Kidney (tissue), 14 donors: Measurements from ENCODE around the gene NOX4. TPM values are rescaled to one million over a fixed set of nuclear protein-coding genes. Genes with fewer than 3 reads are reported as not detected.
"Not testable (repeated sequence)": the region's sequence is repeated elsewhere in the genome, so short reads cannot be mapped to it uniquely, and the experiment has no call there.

Experiments used
- DNase-seq, 5 donors: peaks; one replicate each; pipeline ENCODE4 v3.0.0-alpha.2; 2013 to 2020
- FAIRE-seq: peaks from 2 replicates; lab custom pipeline; 2012; peaks lifted over from hg19 to GRCh38; lab: Jason Lieb, UNC
- H3K27ac ChIP-seq, 2 donors: one replicate each; pipeline ENCODE4 v1.7.0; 2013; ENCODE audit warnings: low read depth in 2 of 2, low read length in 2 of 2, inconsistent platforms in 1 of 2
- H3K27me3 ChIP-seq: one replicate; pipeline ENCODE4 v1.7.1; 2013; ENCODE audit warnings: low read length, inconsistent platforms; ENCODE audit not compliant: control insufficient read depth, insufficient read depth
- H3K36me3 ChIP-seq, 3 donors: one replicate each; pipeline versions ENCODE4 v1.7.0 to v1.7.1; 2013; ENCODE audit warnings: low read length in 3 of 3, control low read depth in 1 of 3, inconsistent platforms in 1 of 3; ENCODE audit not compliant: insufficient read depth in 3 of 3, control insufficient read depth in 2 of 3
- H3K4me1 ChIP-seq, 3 donors: one replicate each; pipeline versions ENCODE4 v1.7.0 to v1.7.1; 2013; ENCODE audit warnings: low read length in 3 of 3, inconsistent platforms in 1 of 3, low read depth in 1 of 3; ENCODE audit not compliant: control insufficient read depth in 2 of 3, insufficient read depth in 2 of 3
- H3K4me3 ChIP-seq, 3 donors: one replicate each; pipeline versions ENCODE4 v1.7.0 to v1.8.1; 2013; ENCODE audit warnings: low read length in 3 of 3, control low read depth in 1 of 3, inconsistent platforms in 1 of 3
- H3K9ac ChIP-seq, 3 donors: one replicate each; pipeline versions ENCODE4 v1.7.0 to v1.7.1; 2013; ENCODE audit warnings: low read length in 3 of 3, control low read depth in 1 of 3, inconsistent platforms in 1 of 3
- H3K9me3 ChIP-seq, 3 donors: one replicate each; pipeline versions ENCODE4 v1.7.0 to v1.7.1; 2013; ENCODE audit warnings: low read length in 3 of 3, control low read depth in 1 of 3, inconsistent platforms in 1 of 3; ENCODE audit not compliant: control insufficient read depth in 2 of 3, insufficient read depth in 1 of 3
- CTCF ChIP-seq: IDR thresholded peaks from 3 replicates; pipeline ENCODE4 v1.5.1; 2012; ENCODE audit warnings: mild to moderate bottlenecking, moderate library complexity, borderline replicate concordance; ENCODE audit not compliant: insufficient read depth; ENCODE audit errors: extremely low read depth
- intact Hi-C: fragments of 100-400 bp; cut with DNase I; formaldehyde crosslinking; loops from one replicate; pipeline ENCODE4 v1.11.1; 2022
- polyA plus RNA-seq: library from polyadenylated mRNA; stranded (reverse); fragments of 350-450 nt; fragmentation: Illumina TruSeq; extraction: RNeasy Lipid Tissue Mini Kit (QIAGEN cat#74804); gene quantifications from one replicate; pipeline ENCODE4 v1.2.3, GENCODE V29; 2014; ENCODE audit warnings: low read depth, low replicate concordance; ENCODE audit not compliant: insufficient read depth
- total RNA-seq: library from RNA; stranded (reverse); fragmentation: NEBNext Ultra II Directional; extraction: Animal tissue kit (Norgen Biotek cat#: 25700); gene quantifications from one replicate; pipeline ENCODE4 v1.2.1, GENCODE V29; 2021
- donor health status: control.
- donor health status: control.
- donor health status: control.
- donor health status: control.
- donor health status: control.
- donor health status: DM: yes; HTN: yes; CAD: no.
- donor health status: Normal renal cell carcinoma (clear cell type).

Gene NOX4
- total and polyA plus RNA-seq, 2 donors from 2014 or later = 13.0 to 370 TPM

DNA sequence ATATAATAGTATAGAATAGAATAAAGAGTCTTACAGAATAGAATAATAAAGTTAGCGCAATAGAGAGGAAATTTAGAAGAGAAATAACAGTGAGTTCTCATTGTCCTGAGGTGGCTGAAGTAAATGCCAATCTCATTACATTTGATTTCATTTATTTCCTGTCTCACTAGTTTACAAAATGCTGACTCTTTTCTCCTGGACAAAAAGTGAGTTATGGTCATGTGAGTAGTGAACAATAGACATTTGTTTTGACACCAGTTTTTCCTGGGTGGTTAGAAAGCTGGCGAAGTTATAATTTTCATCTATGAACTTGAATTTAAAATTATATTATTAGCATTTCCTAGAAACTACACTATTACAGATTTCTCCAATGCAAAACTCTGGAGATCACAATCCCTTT is 169.8 kb downstream of the NOX4 start:
- Histone ChIP-seq H3K4me1 (no peaks in the 10 kb centered on the region), H3K27me3 (no peaks in the 10 kb centered on the region), H3K9ac (no peak overlapping the region), H3K27ac (no peak overlapping the region), H3K9me3 (no peaks in the 10 kb centered on the region), H3K36me3 (peaks cover 0 to 3% (median 0%) of the 10 kb centered on the region in 3 donors), H3K4me3 (no peak overlapping the region)
- TF ChIP-seq CTCF = no peak
- DNase-seq (no peak), FAIRE-seq (no peak)
- intact Hi-C loops = no loop called here

- intact Hi-C loops, FAIRE-seq: not testable (repeated sequence)
Measured at GRCh38 chr11:89310607-89311006, 180.6 kb downstream of the NOX4 start.

GRCh38 chr11:89309321-89309985 is 181.7 kb downstream of the NOX4 start:
- H3K4me3 ChIP-seq, H3K9ac ChIP-seq, FAIRE-seq, H3K4me1 ChIP-seq, DNase-seq, H3K36me3 ChIP-seq, H3K9me3 ChIP-seq, H3K27ac ChIP-seq, intact Hi-C loops, H3K27me3 ChIP-seq: not testable (repeated sequence)

More at GRCh38 chr11:89310607-89311006, 180.6 kb downstream of the NOX4 start:
- not testable (repeated sequence) for DNase-seq, H3K27me3 ChIP-seq, H3K9ac ChIP-seq, H3K9me3 ChIP-seq, H3K4me1 ChIP-seq, H3K36me3 ChIP-seq, H3K27ac ChIP-seq, H3K4me3 ChIP-seq

GRCh38 chr11:89308272-89308671 is 182.9 kb downstream of the NOX4 start:
- H3K36me3 ChIP-seq, DNase-seq, FAIRE-seq, H3K27me3 ChIP-seq, H3K4me1 ChIP-seq, intact Hi-C loops, H3K27ac ChIP-seq, H3K9ac ChIP-seq, H3K9me3 ChIP-seq, H3K4me3 ChIP-seq: not testable (repeated sequence)

DNA sequence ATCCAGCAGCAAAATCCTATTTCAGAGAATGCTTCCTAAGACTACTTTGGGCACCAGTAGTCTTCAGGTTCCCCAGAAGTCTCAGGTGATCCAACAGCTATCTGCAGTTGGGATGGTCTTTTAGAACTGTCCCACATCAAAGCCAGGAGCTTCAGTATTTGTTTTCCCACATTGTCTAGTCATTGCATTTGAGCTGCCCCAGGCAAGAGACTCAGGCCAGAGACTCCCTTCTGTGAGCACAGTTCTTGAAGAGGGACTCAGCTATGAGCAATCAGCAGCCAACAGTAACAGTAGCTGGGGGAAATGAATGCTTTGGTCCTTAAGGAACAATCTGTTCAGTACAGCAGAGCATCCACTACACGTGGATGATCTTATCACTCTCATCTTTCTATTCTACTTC is 188.1 kb downstream of the NOX4 start:
- DNase-seq, FAIRE-seq, intact Hi-C loops, H3K36me3 ChIP-seq, H3K4me3 ChIP-seq, H3K9ac ChIP-seq, H3K9me3 ChIP-seq, H3K4me1 ChIP-seq, H3K27ac ChIP-seq, H3K27me3 ChIP-seq: not testable (repeated sequence)

GRCh38 chr11:89295023-89295422 is 196.2 kb downstream of the NOX4 start:
- H3K27me3 ChIP-seq, H3K27ac ChIP-seq, DNase-seq, H3K4me1 ChIP-seq, H3K9me3 ChIP-seq, FAIRE-seq, H3K4me3 ChIP-seq, H3K9ac ChIP-seq, H3K36me3 ChIP-seq, intact Hi-C loops: not testable (repeated sequence)
